HG03432 (cell line): Measurements from ENCODE around the gene FBXL13.
"Not testable (repeated sequence)": the region's sequence is repeated elsewhere in the genome, so short reads cannot be mapped to it uniquely, and the experiment has no call there.

Experiments used
- ATAC-seq: cut with Tn5 transposase; IDR thresholded peaks from one replicate; pipeline ENCODE4 v1.9.1; 2021; ENCODE audit warnings: mild to moderate bottlenecking, moderate library complexity; ENCODE audit not compliant: unreplicated experiment

Gene FBXL13

GRCh38 chr7:102834466-102834865 lies 240.1 kb downstream of the FBXL13 start:
- no peak for ATAC-seq

DNA sequence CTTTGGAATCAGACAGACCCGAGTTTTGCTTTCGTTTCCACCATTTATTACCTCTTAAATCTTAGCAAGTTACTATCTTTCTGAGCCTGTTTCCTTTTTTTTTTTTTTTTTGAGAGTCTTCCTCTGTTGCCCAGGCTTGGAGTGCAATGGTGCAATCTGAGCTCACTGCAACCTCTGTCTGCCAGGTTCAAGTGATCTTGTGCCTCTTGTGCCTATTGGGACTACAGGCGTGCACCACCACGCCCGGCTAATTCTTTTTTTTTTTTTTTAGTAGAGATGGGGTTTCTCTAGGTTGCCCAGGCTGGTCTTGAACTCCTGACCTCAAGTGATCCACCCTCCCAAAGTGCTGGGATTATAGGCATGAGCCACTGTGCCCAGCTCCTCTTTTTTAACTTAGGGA lies 241.3 kb downstream of the FBXL13 start:
- no peak for ATAC-seq

DNA sequence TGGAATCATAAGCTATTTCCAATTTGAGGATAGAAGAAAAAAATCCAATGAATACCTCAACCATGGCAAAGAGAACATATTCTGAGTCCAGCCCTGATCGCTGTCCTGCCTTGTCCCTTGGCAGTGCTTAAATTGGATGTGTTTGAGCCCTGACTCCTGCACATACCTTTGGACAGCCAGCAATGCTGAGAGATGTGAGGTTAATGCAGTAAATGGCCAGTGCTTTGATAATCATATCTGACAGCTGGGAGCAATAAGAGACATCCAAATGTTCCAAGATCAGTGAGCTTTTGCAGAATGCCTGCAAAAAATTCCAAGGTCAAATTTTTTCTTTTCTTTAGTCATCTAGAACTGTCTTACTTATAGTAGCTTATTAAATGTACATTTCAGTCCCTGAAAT lies 241.9 kb downstream of the FBXL13 start:
- ATAC-seq = no peak

GRCh38 chr7:102830197-102830596 lies 244.4 kb downstream of the FBXL13 start:
- no peak for ATAC-seq

DNA sequence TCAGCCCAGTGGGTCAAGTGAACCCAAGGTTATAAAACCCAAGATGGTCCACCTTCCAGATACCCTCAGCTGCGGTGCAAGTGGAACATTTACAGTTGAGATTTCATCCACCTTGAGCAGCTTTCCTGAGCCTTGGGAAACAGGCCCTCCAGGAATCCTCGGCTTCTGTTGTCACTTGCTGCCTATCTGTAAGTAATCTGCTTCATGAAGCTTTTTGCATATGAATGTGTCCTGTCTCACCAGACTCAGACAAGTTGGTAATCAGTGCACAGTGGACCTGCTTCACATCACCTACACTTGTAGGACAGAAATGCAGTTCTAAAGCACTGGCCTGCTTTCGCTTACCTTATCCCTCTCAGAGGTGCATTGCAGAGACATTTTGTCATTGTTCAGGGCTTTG lies 245.5 kb downstream of the FBXL13 start:
- ATAC-seq = no peak

DNA sequence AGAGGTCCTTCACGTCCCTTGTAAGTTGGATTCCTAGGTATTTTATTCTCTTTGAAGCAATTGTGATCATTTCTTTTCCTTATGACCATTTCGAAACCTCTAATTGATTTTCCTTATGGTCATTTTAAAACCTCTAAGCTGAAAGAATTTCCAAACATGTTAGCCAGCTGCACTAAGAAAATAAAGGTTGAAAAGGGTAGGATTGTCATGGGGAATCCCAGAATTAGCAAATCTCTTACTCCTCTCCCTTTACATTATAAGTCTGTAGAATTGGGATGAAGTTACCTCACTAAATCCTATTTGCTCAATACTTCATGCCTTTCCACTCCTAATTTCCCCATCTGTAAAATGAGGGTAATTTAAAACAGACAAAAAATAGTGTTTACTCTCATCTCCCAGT lies 246.3 kb downstream of the FBXL13 start:
- no peak for ATAC-seq

GRCh38 chr7:102823390-102824119 lies 251.0 kb downstream of the FBXL13 start:
- no peak for ATAC-seq

DNA sequence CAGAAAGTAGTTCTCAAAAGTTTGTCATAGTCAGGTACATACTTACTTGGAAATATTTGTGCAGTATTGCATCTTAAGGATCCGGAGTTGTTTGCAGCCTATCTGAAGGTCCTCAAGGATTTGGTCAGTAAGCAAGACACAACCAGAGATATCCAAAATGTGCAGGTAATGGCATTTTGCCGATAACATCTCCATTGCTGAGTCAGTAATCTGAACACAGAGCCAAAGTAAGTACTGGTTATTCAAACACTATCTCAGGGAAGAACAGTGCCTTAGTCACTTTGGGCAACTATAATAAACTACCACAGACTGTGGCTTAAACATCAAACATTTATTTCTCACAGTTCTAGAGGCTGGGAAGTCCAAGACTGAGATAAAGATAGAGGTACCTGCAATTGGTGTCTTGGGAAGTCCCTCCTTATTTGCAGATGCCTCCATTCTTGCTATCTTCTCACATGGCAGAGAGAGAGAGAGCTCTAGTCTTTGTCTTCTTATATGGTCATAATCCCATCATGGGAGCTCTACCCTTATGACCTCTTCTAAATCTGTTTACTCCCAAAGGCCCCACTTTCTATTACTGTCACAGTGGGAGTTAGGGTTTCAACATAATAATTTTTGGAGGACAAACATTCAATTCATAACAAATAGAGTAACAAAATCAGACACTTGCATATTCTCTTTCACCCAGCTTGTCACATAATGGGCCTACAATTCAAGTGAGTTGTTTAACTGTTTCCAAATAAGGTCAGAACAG lies 252.4 kb downstream of the FBXL13 start:
- ATAC-seq = no peak

DNA sequence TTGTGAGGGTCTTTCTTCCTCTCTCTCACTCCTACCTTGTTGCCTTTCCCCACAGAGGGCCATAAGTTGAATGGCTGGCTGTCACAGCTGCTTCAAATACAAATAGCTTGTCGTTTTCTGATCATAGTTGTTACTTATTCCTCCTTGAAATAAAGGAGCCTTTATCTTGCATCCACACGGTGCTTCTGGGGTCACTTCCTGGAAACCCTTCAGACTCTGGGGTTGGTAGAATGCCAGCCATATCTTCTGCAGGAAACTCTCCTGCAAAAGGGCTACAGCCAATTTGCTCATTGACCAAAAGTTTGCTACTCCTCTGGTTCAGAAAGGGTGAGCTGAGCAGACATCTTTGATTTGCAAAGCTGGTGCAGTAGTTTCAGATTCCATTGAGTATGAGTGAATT lies 255.4 kb downstream of the FBXL13 start:
- ATAC-seq = no peak

DNA sequence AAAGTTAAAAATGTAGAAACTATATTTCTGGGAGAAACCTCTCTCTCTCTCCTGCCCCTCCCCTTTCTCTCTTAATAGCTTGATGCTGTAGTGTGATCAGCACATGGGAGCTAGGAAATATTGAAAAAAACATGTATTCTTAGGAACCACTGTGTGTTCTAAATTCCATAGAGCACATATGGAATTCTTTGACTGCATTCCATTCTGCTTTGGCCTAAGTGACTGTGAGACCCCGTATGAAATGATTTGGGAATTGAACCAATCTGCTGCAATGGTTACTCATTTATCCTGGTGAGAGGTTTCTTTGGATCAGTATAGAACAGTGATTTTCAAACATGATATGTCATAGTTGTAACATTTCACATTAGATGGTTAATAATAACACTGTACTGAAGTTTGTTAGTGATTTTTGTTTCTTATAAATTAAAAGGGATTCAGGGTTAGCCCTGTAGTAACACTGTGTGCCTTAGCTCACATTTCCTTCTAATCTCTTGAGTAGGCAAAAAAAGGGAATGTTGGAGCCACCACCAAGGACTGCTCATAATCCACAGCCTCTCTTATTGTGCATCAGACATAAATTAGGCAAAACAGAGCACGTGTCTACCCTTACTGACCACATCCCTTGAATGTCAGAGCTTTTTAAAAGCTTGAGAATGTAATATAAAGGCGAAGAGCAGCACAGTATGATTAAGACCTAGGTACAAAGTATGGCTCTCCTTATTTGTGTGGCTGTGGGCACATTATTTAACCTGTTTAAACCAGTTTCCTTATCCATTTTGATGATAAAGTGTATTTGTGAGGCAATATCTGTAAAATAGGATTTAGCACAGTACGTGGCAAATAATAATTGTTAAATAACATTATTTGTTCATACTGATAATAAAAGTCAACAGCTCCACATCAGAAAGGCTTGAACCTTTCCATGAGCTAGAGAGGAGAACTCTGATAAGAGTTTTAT lies 256.7 kb downstream of the FBXL13 start:
- no peak for ATAC-seq

GRCh38 chr7:102814025-102814471 lies 260.5 kb downstream of the FBXL13 start:
- no peak for ATAC-seq

DNA sequence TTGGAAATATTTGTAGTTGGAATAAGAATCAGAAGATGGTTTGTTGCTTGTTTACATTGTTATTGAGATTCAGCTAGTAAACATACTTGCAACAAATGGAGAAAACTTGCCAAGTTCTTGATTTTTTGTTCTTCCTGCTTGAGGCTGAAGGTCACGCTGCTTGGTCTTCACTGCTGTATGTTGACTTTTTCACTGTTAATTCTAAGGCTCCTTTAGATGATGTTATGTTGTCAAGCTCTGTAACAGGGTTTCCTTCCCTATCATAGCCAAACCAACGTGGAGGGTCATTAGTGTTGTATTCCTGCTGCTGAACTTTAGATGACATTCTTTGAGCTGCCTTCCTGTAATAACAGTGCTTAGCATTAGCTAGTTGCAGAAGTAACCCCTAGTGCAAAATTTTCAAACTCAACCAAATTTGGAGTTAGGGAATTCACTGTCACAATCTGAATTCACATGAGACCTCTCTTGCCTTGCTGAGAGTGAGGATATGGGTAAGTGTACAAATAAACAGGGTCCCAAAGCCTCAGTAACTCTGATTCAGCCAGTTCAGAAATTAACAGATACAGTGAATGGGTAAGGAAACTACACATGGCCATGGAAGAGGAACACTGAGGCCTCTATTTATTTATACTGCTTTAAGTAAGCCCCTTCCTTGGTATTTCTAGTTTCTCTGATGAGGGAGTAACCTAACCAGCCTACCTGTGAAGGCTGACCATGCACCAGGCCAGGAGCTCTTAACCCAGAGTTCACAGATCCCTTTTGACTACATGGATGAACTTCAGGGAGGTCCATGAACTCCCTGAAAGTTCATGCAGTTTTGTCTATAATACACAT lies 261.2 kb downstream of the FBXL13 start:
- no peak for ATAC-seq

DNA sequence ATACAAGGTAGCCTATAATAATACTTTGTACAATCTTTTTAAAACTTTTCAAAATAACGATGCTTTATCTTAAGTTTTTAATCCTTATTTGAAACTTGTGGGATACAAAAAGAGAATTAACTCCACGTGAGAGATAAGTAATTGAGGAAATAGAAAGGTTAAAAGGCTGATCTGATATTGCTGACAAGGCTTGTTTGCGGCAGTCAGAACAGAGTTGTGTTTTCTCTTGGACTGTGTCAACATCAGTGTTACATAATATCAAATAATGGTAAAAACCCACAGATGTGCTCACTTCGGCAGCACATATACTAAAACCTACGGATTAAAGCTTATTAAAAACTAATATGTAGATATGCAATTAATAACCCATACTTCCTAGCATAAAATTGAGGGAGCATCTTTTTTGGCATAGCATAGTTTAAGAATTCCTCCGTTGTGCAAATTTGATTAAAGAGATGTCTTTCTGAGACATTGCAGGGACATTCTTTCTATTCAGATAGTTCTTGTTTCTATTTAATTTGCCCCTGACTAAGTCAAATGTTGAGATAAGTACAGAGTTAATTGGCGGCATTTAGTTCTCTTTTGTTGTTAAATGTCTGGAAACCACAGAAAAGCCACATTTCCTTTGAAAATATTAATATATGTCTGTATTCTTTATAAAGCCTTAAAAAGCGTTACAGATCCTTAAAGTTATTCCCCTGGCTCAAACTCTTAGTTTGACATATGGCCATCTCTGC lies 262.5 kb downstream of the FBXL13 start:
- ATAC-seq = no peak

- ATAC-seq = no peak
Observed at GRCh38 chr7:102810916-102811315, 263.7 kb downstream of the FBXL13 start.

GRCh38 chr7:102806613-102807012 lies 268.0 kb downstream of the FBXL13 start:
- no peak for ATAC-seq

GRCh38 chr7:102795987-102796595 lies 278.5 kb downstream of the FBXL13 start:
- not testable (repeated sequence) for ATAC-seq

DNA sequence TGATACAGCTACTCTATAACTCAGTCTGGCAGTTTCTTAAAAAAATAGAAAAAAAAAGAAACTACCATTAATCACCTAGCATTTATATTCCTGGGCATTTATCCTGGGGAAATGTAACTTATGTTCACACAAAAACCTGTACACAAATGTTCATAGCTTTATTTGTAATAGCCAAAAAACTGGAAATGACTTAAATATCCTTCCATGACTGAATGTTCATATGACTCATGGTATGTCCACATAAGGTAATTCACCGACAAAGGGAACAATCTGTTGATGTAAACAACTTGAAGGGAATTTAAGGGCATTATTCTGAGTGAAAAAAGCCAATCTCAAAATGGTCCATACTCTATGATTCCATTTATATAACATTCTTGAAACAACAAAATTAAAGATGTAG lies 280.0 kb downstream of the FBXL13 start:
- not testable (repeated sequence) for ATAC-seq

DNA sequence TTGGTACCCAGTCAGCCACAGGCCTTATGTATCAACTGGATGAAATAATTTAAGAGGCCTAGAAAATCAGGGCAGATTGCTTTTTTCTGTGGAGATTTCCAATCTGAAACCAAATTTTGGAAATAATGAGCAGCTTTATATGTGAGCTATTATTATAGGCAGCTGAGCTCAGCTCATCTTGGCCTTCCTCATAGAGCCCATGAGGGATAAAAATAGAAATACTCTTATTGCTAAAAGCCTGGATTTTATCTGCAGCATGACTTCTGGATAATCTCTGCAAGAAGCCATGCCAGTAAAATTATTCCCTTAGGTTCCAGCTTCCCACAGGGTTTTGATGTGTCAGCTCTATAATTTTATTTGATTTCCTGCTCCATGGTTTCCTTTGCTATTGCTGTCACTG lies 282.8 kb downstream of the FBXL13 start:
- ATAC-seq = not testable (repeated sequence)

GRCh38 chr7:102791367-102791766 lies 283.2 kb downstream of the FBXL13 start:
- not testable (repeated sequence) for ATAC-seq
